Mucosa of descending colon (tissue), 3 donors: Measurements from ENCODE around the gene PSMA4. TPM values are rescaled to one million over a fixed set of nuclear protein-coding genes. Genes with fewer than 3 reads are reported as not detected.
A peak's percentile ranks its signal among the peaks of the same experiment; 100 is the strongest.
"Not testable (repeated sequence)": the region's sequence is repeated elsewhere in the genome, so short reads cannot be mapped to it uniquely, and the experiment has no call there.

Experiments
- ATAC-seq: fragments of 200-7000 bp; cut with Tn5 transposase; one replicate; pipeline ENCODE4 v1.9.1; 2020; ENCODE audit warnings: mild to moderate bottlenecking, moderate library complexity
- DNase-seq, 3 donors: peaks; one replicate each; pipeline ENCODE4 v3.0.0-alpha.2; 2020
- H3K36me3 ChIP-seq: fragments of 200-600 bp; one replicate; pipeline ENCODE4 v1.8.0; 2021; ENCODE audit warnings: low read depth, mild to moderate bottlenecking
- H3K4me1 ChIP-seq: fragments of 200-600 bp; one replicate; pipeline ENCODE4 v1.8.0; 2021; ENCODE audit warnings: low read depth, mild to moderate bottlenecking
- H3K4me3 ChIP-seq: fragments of 200-600 bp; one replicate; pipeline ENCODE4 v1.8.0; 2021; ENCODE audit warnings: mild to moderate bottlenecking
- H3K9me3 ChIP-seq: fragments of 200-600 bp; one replicate; pipeline ENCODE4 v1.8.0; 2021; ENCODE audit warnings: mild to moderate bottlenecking
- CTCF ChIP-seq: fragments of 200-600 bp; IDR thresholded peaks from one replicate; pipeline ENCODE4 v1.8.0; 2022; ENCODE audit warnings: antibody characterized with exemption, mild to moderate bottlenecking
- intact Hi-C, 2 donors: fragments of 100-400 bp; cut with DNase I in 1 of 2; cut with micrococcal nuclease in 1 of 2; formaldehyde crosslinking; loops; one replicate each; pipeline versions ENCODE4 v1.11.0 to v1.11.1; 2022; cut with DNase I, micrococcal nuclease
- total RNA-seq, 3 donors: library from RNA; stranded (reverse); fragmentation: NEBNext Ultra II Directional in 2 of 3; extraction: Animal tissue kit (Norgen Biotek cat#: 25700) in 2 of 3; gene quantifications; one replicate each; pipeline versions ENCODE4 v1.2.1 to v1.2.4, GENCODE V29; 2021 to 2023
- donor health status: DM: no; HTN: no; CAD: no; lungs with moderate emphysema.
- donor health status: DM: no; HTN: no; CAD: no.
- donor health status: DM: no; HTN: yes; CAD: no.

The PSMA4 gene
- total RNA-seq, 3 donors from 2014 or later = 108 to 173 (median 133) TPM

- peak; percentile 58 for ATAC-seq
- peaks cover 8% of the 10 kb centered on the region for H3K4me1 ChIP-seq
- DNase-seq = no peak
- no peak for TF ChIP-seq CTCF
- peak overlapping the region; percentile 67 for H3K4me3 ChIP-seq
- peaks cover 3% of the 10 kb centered on the region for H3K36me3 ChIP-seq
- no peaks in the 10 kb centered on the region for H3K9me3 ChIP-seq
- intact Hi-C loops = no loop called here
Measured at GRCh38 chr15:78507831-78508160, 32.4 kb upstream of the PSMA4 start.

GRCh38 chr15:78508272-78508671, 32.0 kb upstream of the PSMA4 start:
- Histone ChIP-seq H3K4me1 (peaks cover 8% of the 10 kb centered on the region), H3K4me3 (no peak overlapping the region), H3K9me3 (no peaks in the 10 kb centered on the region), H3K36me3 (peaks cover 3% of the 10 kb centered on the region)
- ATAC-seq = peak; percentile 6
- TF ChIP-seq CTCF = no peak
- peak in 1 of 3 donors; percentile 37 for DNase-seq
- intact Hi-C loops = no loop called here

GRCh38 chr15:78509726-78510312, 30.4 kb upstream of the PSMA4 start:
- peaks cover 3% of the 10 kb centered on the region for H3K36me3 ChIP-seq
- H3K4me1 ChIP-seq = peaks cover 8% of the 10 kb centered on the region
- TF ChIP-seq CTCF = no peak
- DNase-seq (no peak), ATAC-seq (no peak)
- H3K9me3 ChIP-seq = no peaks in the 10 kb centered on the region
- no peak overlapping the region for H3K4me3 ChIP-seq
- intact Hi-C loops = no loop called here

GRCh38 chr15:78520035-78520434, 20.2 kb upstream of the PSMA4 start:
- H3K4me1 ChIP-seq, DNase-seq, ATAC-seq, H3K4me3 ChIP-seq, H3K36me3 ChIP-seq, H3K9me3 ChIP-seq, intact Hi-C loops: not testable (repeated sequence)

- intact Hi-C loops = no loop called here
- H3K4me3 ChIP-seq = no peak overlapping the region
- ATAC-seq (no peak), DNase-seq (no peak)
- H3K9me3 ChIP-seq = no peaks in the 10 kb centered on the region
- TF ChIP-seq CTCF = no peak
- no peaks in the 10 kb centered on the region for H3K4me1 ChIP-seq
- no peaks in the 10 kb centered on the region for H3K36me3 ChIP-seq
Measured at GRCh38 chr15:78524230-78524629, 16.0 kb upstream of the PSMA4 start.

GRCh38 chr15:78527325-78527724, 12.9 kb upstream of the PSMA4 start:
- intact Hi-C loops = no loop called here
- Histone ChIP-seq H3K36me3 (no peaks in the 10 kb centered on the region), H3K4me3 (no peak overlapping the region), H3K9me3 (no peaks in the 10 kb centered on the region), H3K4me1 (no peaks in the 10 kb centered on the region)
- TF ChIP-seq CTCF = no peak
- no peak for DNase-seq
- ATAC-seq = no peak
